Skin epidermis (tissue), 12 donors: ENCODE results near the gene RNF148.

Experiments
- H3K27ac ChIP-seq, 21 experiments: fragments of 200-600 bp; sonication (generic) in 11 of 21; one replicate each; pipeline ENCODE4 v1.5.0; 2020; ENCODE audit warnings: mild to moderate bottlenecking in 3 of 21, inconsistent platforms in 2 of 21, moderate library complexity in 2 of 21
- H3K4me3 ChIP-seq, 7 experiments: fragments of 200-600 bp; sonication (generic) in 2 of 7; one replicate each; pipeline ENCODE4 v1.5.0; 2020; ENCODE audit warnings: inconsistent platforms in 2 of 7, mild to moderate bottlenecking in 2 of 7, moderate library complexity in 1 of 7

RNF148 gene

GRCh38 chr7:122702872-122703510 is at the start of gene RNF148:
Gene RNF148, minus strand, starts transcription at chr7:122702922. Its CDS starts 172 bp downstream, at chr7:122702750.
- Histone ChIP-seq H3K27ac (no peak within 1 kb of the TSS), H3K4me3 (no peak within 1 kb of the TSS)

GRCh38 chr7:122750389-122750788 is 47.7 kb upstream of the RNF148 start:
- H3K27ac ChIP-seq, result no peak overlapping the region
- H3K4me3 ChIP-seq, result no peak overlapping the region

- Histone ChIP-seq H3K4me3 (no peak overlapping the region), H3K27ac (no peak overlapping the region)
Observed at GRCh38 chr7:122748195-122748594, 45.5 kb upstream of the RNF148 start.

- H3K27ac ChIP-seq, result no peak overlapping the region
- no peak overlapping the region for H3K4me3 ChIP-seq
Observed at GRCh38 chr7:122746948-122747347, 44.2 kb upstream of the RNF148 start.

- no peak overlapping the region for H3K4me3 ChIP-seq
- H3K27ac ChIP-seq, result no peak overlapping the region
Observed at GRCh38 chr7:122743211-122743610, 40.5 kb upstream of the RNF148 start.

- H3K4me3 ChIP-seq, result no peak overlapping the region
Observed at GRCh38 chr7:122738947-122739346, 36.2 kb upstream of the RNF148 start.

GRCh38 chr7:122736183-122736582 is 33.5 kb upstream of the RNF148 start:
- Histone ChIP-seq H3K4me3 (no peak overlapping the region), H3K27ac (no peak overlapping the region)

More at GRCh38 chr7:122738947-122739346, 36.2 kb upstream of the RNF148 start:
- H3K27ac ChIP-seq, result no peak overlapping the region

GRCh38 chr7:122727759-122728158 is 25.0 kb upstream of the RNF148 start:
- Histone ChIP-seq H3K4me3 (no peak overlapping the region), H3K27ac (no peak overlapping the region)

- Histone ChIP-seq H3K4me3 (no peak overlapping the region), H3K27ac (no peak overlapping the region)
Observed at GRCh38 chr7:122727354-122727753, 24.6 kb upstream of the RNF148 start.

- no peak overlapping the region for H3K4me3 ChIP-seq
Observed at GRCh38 chr7:122726881-122727280, 24.2 kb upstream of the RNF148 start.

GRCh38 chr7:122724366-122724765 is 21.6 kb upstream of the RNF148 start:
- Histone ChIP-seq H3K4me3 (no peak overlapping the region), H3K27ac (no peak overlapping the region)

More at GRCh38 chr7:122726881-122727280, 24.2 kb upstream of the RNF148 start:
- H3K27ac ChIP-seq, result no peak overlapping the region

- Histone ChIP-seq H3K27ac (no peak overlapping the region), H3K4me3 (no peak overlapping the region)
Observed at GRCh38 chr7:122719010-122719578, 16.4 kb upstream of the RNF148 start.

- H3K27ac ChIP-seq, result no peak overlapping the region
- H3K4me3 ChIP-seq, result no peak overlapping the region
Observed at GRCh38 chr7:122717356-122718089, 14.8 kb upstream of the RNF148 start.

- no peak overlapping the region for H3K4me3 ChIP-seq
- H3K27ac ChIP-seq, result no peak overlapping the region
Observed at GRCh38 chr7:122715183-122715582, 12.5 kb upstream of the RNF148 start.

GRCh38 chr7:122710916-122711315 is 8.2 kb upstream of the RNF148 start:
- H3K4me3 ChIP-seq, result no peak overlapping the region
- no peak overlapping the region for H3K27ac ChIP-seq

- Histone ChIP-seq H3K4me3 (no peak overlapping the region), H3K27ac (no peak overlapping the region)
Observed at GRCh38 chr7:122709930-122710646, 7.4 kb upstream of the RNF148 start.

GRCh38 chr7:122706836-122707235 is 4.1 kb upstream of the RNF148 start:
- no peak overlapping the region for H3K4me3 ChIP-seq

GRCh38 chr7:122699017-122699416 is 3.7 kb downstream of the RNF148 start, which contains the start of gene RNF133:
Gene RNF133, minus strand, starts transcription at chr7:122699117. Its CDS starts 199 bp downstream, at chr7:122698918.
- Histone ChIP-seq H3K27ac (no peak within 1 kb of the TSS), H3K4me3 (no peak within 1 kb of the TSS)

More at GRCh38 chr7:122706836-122707235, 4.1 kb upstream of the RNF148 start:
- H3K27ac ChIP-seq, result no peak overlapping the region

GRCh38 chr7:122695816-122696215 is 6.9 kb downstream of the RNF148 start:
- Histone ChIP-seq H3K27ac (no peak overlapping the region), H3K4me3 (no peak overlapping the region)

GRCh38 chr7:122694697-122695096 is 8.0 kb downstream of the RNF148 start:
- Histone ChIP-seq H3K4me3 (no peak overlapping the region), H3K27ac (no peak overlapping the region)
